Activated CD4-positive, CD25-positive, alpha-beta regulatory T cell treated with anti-CD3 and anti-CD28 coated beads, Interleukin-2, amount 50 U/mL, for 16 hours (primary cell): ENCODE data around the gene PATJ.
"Not testable (repeated sequence)": the region's sequence is repeated elsewhere in the genome, so short reads cannot be mapped to it uniquely, and the experiment has no call there.

Experiments
- DNase-seq: peaks from one replicate; pipeline ENCODE4 v3.0.0-alpha.2; 2020; ENCODE audit warnings: low read depth, low spot score

The PATJ gene

GRCh38 chr1:62097464-62097863, 355.2 kb downstream of the PATJ start:
- DNase-seq, result no peak

DNA sequence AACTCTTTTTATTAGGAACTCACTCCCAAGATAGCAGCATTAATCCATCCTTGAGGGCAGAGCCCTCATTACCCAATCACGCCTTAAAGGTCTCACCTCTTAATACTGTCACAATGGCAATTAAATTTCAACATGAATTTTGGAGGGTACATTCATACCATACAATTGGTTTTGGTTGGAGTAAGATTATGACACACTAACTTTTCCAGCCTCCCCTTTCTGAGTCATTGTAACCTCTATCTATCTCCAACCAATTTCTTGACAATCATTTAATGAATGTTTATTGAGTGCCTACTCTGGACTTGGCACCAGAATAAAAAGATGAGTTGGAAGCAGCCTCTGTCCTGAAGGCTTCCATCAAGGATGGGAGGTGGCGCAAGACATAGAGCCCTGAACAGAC, 358.2 kb downstream of the PATJ start:
- no peak for DNase-seq

- DNase-seq, result no peak
Measured at GRCh38 chr1:62103846-62104245, 361.6 kb downstream of the PATJ start.

DNA sequence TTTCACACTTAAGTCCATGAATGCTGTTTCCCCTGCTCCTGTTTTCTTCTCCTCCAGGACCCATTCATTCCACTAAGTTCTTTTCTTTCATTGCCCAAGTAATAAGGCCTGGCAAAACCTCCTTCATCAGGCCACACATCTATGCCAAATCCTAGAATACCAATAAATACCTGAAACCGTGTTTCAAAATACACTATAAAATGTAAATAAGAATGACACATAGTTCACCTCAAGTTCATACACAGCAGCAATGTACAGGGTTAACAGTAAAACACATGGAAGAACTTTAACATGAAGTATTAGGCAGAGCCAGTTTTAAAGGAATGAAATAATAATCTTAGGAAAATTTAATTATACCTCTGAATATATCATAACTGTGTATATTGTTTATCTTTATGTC, 365.6 kb downstream of the PATJ start:
- no peak for DNase-seq

DNA sequence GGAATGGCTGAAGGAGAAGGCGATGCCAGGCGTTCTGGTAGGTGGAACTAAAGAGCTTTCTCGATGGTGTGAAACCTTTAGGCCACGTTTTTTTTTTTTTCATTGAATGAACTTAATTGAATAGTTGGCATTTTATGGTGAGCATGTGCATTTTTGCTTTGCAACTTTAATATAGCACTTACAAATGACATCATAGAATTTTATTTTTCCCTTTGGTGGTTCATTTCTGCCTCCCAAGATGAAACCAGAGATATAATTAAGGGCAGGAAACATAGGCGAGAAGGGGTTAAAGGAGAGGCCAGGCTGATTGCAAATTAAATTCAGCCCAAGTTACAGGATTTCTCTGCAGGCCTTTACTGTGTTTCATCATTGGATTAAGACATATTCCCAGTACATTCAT, 366.8 kb downstream of the PATJ start:
- no peak for DNase-seq

- no peak for DNase-seq
Measured at GRCh38 chr1:62110198-62110817, 368.0 kb downstream of the PATJ start.

DNA sequence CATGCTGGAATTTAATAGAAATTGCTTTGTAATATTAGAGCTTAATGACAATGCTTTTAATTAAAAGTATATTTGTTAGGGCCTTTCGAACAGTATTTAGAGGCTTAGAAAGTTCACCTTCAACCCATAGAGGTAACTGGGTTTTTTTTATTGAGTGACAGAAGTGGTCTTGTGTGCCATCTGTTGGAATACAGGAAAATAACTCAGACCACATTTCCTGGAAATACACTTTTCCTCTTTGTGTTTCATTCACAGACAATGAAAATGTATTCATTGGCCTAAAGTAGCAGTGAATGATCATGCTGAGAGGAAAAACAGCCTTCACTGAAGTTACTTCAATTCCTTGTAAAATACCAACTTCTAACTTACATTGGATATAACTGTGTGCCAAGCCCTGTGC, 368.8 kb downstream of the PATJ start:
- no peak for DNase-seq

DNA sequence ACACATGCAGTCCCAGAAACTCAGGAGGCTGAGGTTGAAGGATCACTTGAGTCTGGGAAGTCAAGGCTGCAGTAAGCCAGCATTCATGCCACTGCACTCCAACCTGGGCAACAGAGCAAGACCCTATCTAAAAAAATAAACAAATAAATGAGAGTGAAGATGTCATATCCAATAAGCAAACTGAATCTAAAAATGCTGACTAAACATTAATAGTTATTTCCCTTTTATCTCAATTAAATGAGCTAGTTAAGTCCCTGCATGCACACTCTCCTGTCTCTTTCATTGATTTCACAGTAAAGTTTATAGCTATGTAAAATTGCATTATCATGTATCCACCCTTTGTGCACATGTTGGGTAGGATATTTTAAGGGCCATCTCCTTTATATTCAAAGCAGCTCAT, 371.2 kb downstream of the PATJ start:
- no peak for DNase-seq

DNA sequence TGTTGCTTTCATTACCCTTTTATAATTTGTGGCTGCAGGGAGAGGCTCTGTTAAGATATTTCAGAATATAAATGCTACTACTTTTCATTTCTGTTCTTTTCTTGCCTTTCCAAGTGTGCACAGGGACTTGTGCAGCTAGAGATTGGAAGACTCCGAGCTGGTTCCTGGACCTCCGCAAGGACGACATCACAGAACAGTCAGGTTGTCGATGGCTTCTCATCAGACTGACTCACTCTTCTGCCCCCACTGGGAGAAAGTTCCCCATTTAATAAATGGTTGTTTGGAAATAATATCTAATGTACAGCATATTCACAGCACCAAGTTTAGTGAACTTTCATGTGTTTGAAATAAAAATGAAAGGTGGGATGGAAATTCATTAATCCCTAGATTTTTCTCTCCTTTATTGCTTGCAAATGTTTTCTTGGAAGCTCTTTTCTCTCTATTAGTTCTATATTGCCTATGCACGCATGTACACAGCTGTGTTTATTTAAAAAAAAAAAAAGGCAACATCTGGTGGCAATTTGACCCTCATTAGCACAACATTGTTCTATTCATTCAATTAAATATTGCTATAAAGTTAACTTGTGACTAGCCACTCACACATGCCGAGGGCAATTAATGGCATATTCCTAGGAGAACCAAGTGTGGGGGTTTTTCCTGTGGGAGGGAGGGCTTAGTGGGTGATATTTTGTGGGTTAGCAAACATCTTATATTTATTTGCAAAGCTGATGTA, 374.9 kb downstream of the PATJ start:
- no peak for DNase-seq

DNA sequence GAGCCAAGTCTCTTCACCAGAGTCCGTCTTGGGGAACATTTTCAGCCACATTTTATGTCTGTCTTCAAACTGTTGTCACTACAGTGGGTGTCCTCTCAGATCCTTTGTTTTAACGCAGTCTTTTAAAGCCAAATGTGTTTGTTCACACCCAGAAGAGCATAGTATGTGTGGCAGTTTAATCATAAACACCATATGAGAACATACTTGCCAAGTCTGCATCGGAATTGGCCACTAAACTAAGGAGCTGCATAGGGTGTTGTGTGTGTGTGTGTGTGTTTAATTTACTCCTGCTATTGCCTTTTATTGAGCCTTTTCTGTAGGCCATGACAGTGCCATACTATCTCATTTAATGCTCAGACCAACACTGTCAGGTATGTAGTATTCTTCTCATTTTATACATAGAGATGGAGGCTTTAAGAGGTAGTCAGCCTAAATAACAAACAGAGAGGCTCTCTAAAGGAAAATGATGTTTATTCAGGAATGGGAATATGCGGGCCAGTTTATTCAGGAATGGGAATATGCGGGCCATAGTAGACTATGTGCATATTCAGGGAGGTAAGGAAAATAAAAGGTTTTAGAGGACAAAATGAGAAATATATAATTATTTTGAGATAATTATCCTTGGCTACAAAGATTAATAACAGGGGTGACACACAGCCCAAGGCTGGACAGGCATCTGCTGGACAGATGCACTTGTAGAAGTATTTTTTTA, 384.5 kb downstream of the PATJ start:
- no peak for DNase-seq

GRCh38 chr1:62128745-62129144, 386.5 kb downstream of the PATJ start:
- DNase-seq, result no peak

DNA sequence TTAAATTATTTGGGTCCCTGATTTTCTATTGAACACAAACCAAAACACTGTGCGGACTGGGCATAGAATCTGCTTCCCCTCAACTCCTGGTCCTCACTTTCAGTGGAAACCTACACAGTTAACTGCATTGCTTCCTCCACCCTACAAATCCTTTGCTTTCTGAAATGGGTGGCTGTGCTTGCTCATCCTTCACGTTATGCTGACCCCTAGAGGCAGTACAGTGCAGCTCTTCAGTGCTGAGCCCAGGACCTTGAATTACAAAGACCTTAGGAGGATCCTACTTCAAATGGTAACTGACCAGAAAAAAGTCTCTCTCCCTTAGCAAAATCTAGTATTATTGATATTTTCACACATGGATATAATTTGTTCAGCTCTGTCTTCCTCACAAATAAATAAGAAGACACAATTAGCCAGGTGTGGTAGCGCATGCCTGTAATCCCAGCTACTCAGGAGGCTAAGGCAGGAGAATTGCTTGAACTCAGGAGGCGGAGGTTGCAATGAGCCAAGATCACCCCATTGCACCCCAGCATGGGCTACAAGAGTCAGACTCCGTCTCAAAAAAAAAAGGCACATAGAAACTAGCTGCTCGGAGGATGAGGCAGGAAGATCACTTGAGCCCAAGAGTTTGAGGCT, 388.9 kb downstream of the PATJ start:
- DNase-seq, result no peak

DNA sequence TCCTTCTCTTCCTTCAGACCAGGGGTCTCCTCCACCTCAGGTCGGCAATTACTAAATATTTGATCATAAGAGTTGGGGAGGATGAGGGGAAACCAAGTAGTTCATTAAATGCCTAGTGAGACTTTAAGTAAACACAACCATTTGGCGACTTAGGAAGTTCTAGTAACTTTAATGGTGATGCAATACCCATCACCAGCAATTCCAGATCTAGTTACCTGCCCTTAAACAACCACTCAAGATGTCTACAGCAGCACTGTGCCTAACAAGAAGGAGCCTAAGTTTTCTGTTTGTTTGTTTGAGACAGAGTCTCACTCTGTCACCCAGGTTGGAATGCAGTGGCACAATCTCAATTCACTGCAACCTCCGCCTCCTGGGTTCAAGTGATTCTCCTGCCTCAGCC, 395.7 kb downstream of the PATJ start:
- DNase-seq, result no peak

- DNase-seq, result no peak
Measured at GRCh38 chr1:62139410-62139809, 397.1 kb downstream of the PATJ start.

GRCh38 chr1:62140666-62141065, 398.4 kb downstream of the PATJ start:
- DNase-seq, result no peak

GRCh38 chr1:62142496-62142895, 400.2 kb downstream of the PATJ start:
- no peak for DNase-seq

- DNase-seq, result no peak
Measured at GRCh38 chr1:62144238-62144831, 402.1 kb downstream of the PATJ start.

- DNase-seq, result no peak
Measured at GRCh38 chr1:62159940-62160348, 417.7 kb downstream of the PATJ start.

DNA sequence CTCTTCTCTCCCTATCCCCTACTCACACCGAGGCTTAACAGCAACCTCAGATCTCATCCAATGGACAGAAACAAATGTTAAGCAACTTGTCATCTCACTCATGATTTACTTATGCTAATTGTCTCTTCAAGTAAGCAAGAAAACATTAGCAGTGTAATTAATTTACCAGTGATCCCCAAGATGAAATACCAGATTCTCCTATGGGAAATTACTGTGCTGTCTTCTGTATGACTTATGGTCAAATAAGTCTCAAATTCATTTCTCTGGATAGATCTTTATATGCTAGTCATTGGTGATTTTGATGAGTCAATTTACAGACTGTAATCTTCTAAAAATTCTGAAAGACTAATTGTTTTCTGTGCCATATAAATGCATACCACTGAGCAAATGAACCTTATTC, 419.4 kb downstream of the PATJ start:
- DNase-seq, result no peak

- not testable (repeated sequence) for DNase-seq
Measured at GRCh38 chr1:62170380-62170779, 428.1 kb downstream of the PATJ start.

GRCh38 chr1:62175568-62176179, 433.4 kb downstream of the PATJ start:
- peak; percentile 2 for DNase-seq
